IgD-negative memory B cell (primary cell): ENCODE data around the gene RNF207. TPM values are rescaled to one million over a fixed set of nuclear protein-coding genes. Genes with fewer than 3 reads are reported as not detected.
"Not testable (repeated sequence)": the region's sequence is repeated elsewhere in the genome, so short reads cannot be mapped to it uniquely, and the experiment has no call there.

Source experiments
- H3K27ac Mint-ChIP-seq, 3 donors: one replicate each; pipeline ENCODE4 v1.8.0; 2020 to 2022; ENCODE audit warnings: mild to moderate bottlenecking in 3 of 3, mixed read lengths in 3 of 3, moderate library complexity in 1 of 3
- H3K27me3 Mint-ChIP-seq: one replicate; pipeline ENCODE4 v1.8.0; 2021; ENCODE audit warnings: mixed read lengths
- H3K36me3 Mint-ChIP-seq: one replicate; pipeline ENCODE4 v1.8.0; 2020; ENCODE audit warnings: mild to moderate bottlenecking, mixed read lengths
- H3K4me1 Mint-ChIP-seq, 3 donors: one replicate each; pipeline ENCODE4 v1.8.0; 2020 to 2022; ENCODE audit warnings: mixed read lengths in 3 of 3, mild to moderate bottlenecking in 1 of 3
- H3K4me3 Mint-ChIP-seq, 4 donors: one replicate each; pipeline ENCODE4 v1.8.0; 2020 to 2022; ENCODE audit warnings: mild to moderate bottlenecking in 4 of 4, mixed read lengths in 4 of 4, moderate library complexity in 3 of 4
- H3K9me3 Mint-ChIP-seq, 3 donors: one replicate each; pipeline ENCODE4 v1.8.0; 2020 to 2021; ENCODE audit warnings: mixed read lengths in 3 of 3, mild to moderate bottlenecking in 1 of 3
- polyA plus RNA-seq: library from polyadenylated mRNA; unstranded; fragments of 300-500 nt; fragmentation: Illumina TruSeq; gene quantifications from one replicate; pipeline ENCODE4 v1.2.3, GENCODE V29; 2021

Gene RNF207
- polyA plus RNA-seq, 1 donor from 2014 or later, result 0.23 TPM

GRCh38 chr1:6207075-6207885, 1.4 kb downstream of the RNF207 start:
- Mint-ChIP-seq H3K27me3 (peaks cover 30% of the 10 kb centered on the region), H3K36me3 (peaks cover 1% of the 10 kb centered on the region), H3K9me3 (no peaks in the 10 kb centered on the region), H3K4me1 (peaks cover 4 to 11% (median 5%) of the 10 kb centered on the region in 3 donors), H3K4me3 (peak overlapping the region; percentile 54 to 80 (median 68)), H3K27ac (no peak overlapping the region)

GRCh38 chr1:6207921-6208320, 2.0 kb downstream of the RNF207 start:
- no peak overlapping the region for H3K27ac Mint-ChIP-seq
- peaks cover 35% of the 10 kb centered on the region for H3K27me3 Mint-ChIP-seq
- H3K4me1 Mint-ChIP-seq, result peaks cover 9 to 18% (median 11%) of the 10 kb centered on the region in 3 donors
- no peaks in the 10 kb centered on the region for H3K9me3 Mint-ChIP-seq
- H3K36me3 Mint-ChIP-seq, result peaks cover 1% of the 10 kb centered on the region
- H3K4me3 Mint-ChIP-seq, result peak overlapping the region in 2 of 4 donors; percentile 53 to 90

GRCh38 chr1:6208723-6209660, 3.1 kb downstream of the RNF207 start:
- Mint-ChIP-seq H3K4me3 (peak overlapping the region; percentile 48 to 90 (median 72)), H3K36me3 (peaks cover 1% of the 10 kb centered on the region), H3K27me3 (peaks cover 37% of the 10 kb centered on the region), H3K27ac (no peak overlapping the region), H3K9me3 (no peaks in the 10 kb centered on the region), H3K4me1 (peaks cover 9 to 20% (median 11%) of the 10 kb centered on the region in 3 donors)

GRCh38 chr1:6209661-6210580, 4.0 kb downstream of the RNF207 start:
- Mint-ChIP-seq H3K4me3 (peak overlapping the region; percentile 48 to 86 (median 72)), H3K4me1 (peaks cover 9 to 18% (median 11%) of the 10 kb centered on the region in 3 donors), H3K9me3 (no peaks in the 10 kb centered on the region), H3K27ac (no peak overlapping the region), H3K27me3 (peaks cover 33% of the 10 kb centered on the region), H3K36me3 (peaks cover 1% of the 10 kb centered on the region)

- Mint-ChIP-seq H3K4me1 (peaks cover 9 to 18% (median 11%) of the 10 kb centered on the region in 3 donors), H3K36me3 (peaks cover 1% of the 10 kb centered on the region), H3K9me3 (no peaks in the 10 kb centered on the region), H3K4me3 (no peak overlapping the region), H3K27ac (no peak overlapping the region), H3K27me3 (peaks cover 37% of the 10 kb centered on the region)
These were observed 4.9 kb downstream of the RNF207 start for GRCh38 chr1:6210591-6211355.

- Mint-ChIP-seq H3K9me3 (no peaks in the 10 kb centered on the region), H3K27me3 (peaks cover 39% of the 10 kb centered on the region)
These were observed 5.8 kb downstream of the RNF207 start for GRCh38 chr1:6211731-6212130.

GRCh38 chr1:6212193-6212959, 6.5 kb downstream of the RNF207 start:
- Mint-ChIP-seq H3K36me3 (no peaks in the 10 kb centered on the region), H3K9me3 (no peaks in the 10 kb centered on the region), H3K27me3 (peaks cover 35% of the 10 kb centered on the region), H3K4me3 (peak overlapping the region in 1 of 4 donors; percentile 50), H3K4me1 (peaks cover 9 to 15% (median 11%) of the 10 kb centered on the region in 3 donors), H3K27ac (no peak overlapping the region)

More at GRCh38 chr1:6211731-6212130, 5.8 kb downstream of the RNF207 start:
- Mint-ChIP-seq H3K27ac (no peak overlapping the region), H3K4me1 (peaks cover 9 to 17% (median 11%) of the 10 kb centered on the region in 3 donors), H3K36me3 (peaks cover 1% of the 10 kb centered on the region), H3K4me3 (peak overlapping the region in 1 of 4 donors; percentile 50)

- H3K9me3 Mint-ChIP-seq, result peaks cover 0 to 1% (median 0%) of the 10 kb centered on the region in 3 donors
- H3K4me1 Mint-ChIP-seq, result no peaks in the 10 kb centered on the region
- H3K36me3 Mint-ChIP-seq, result peaks cover 4% of the 10 kb centered on the region
- no peak overlapping the region for H3K27ac Mint-ChIP-seq
- peaks cover 14% of the 10 kb centered on the region for H3K27me3 Mint-ChIP-seq
- no peak overlapping the region for H3K4me3 Mint-ChIP-seq
These were observed 12.7 kb downstream of the RNF207 start for GRCh38 chr1:6218375-6219164.

- not testable (repeated sequence) for H3K4me1 Mint-ChIP-seq, H3K9me3 Mint-ChIP-seq, H3K27ac Mint-ChIP-seq, H3K36me3 Mint-ChIP-seq, H3K4me3 Mint-ChIP-seq
- H3K27me3 Mint-ChIP-seq, result peaks cover 14% of the 10 kb centered on the region
These were observed 13.7 kb downstream of the RNF207 start for GRCh38 chr1:6219641-6220040.

- H3K4me3 Mint-ChIP-seq, result no peak overlapping the region
- H3K27me3 Mint-ChIP-seq, result peaks cover 9% of the 10 kb centered on the region
- no peaks in the 10 kb centered on the region for H3K4me1 Mint-ChIP-seq
- peaks cover 0 to 1% (median 0%) of the 10 kb centered on the region in 3 donors for H3K9me3 Mint-ChIP-seq
- H3K27ac Mint-ChIP-seq, result no peak overlapping the region
- peaks cover 10% of the 10 kb centered on the region for H3K36me3 Mint-ChIP-seq
These were observed 14.3 kb downstream of the RNF207 start for GRCh38 chr1:6220236-6220635.

- no peaks in the 10 kb centered on the region for H3K4me1 Mint-ChIP-seq
- peaks cover 2% of the 10 kb centered on the region for H3K27me3 Mint-ChIP-seq
- no peak overlapping the region for H3K27ac Mint-ChIP-seq
- H3K36me3 Mint-ChIP-seq, result peaks cover 12% of the 10 kb centered on the region
- peaks cover 0 to 1% (median 0%) of the 10 kb centered on the region in 3 donors for H3K9me3 Mint-ChIP-seq
- H3K4me3 Mint-ChIP-seq, result no peak overlapping the region
These were observed 15.4 kb downstream of the RNF207 start for GRCh38 chr1:6221210-6221784.

GRCh38 chr1:6222636-6223035, 16.7 kb downstream of the RNF207 start:
- H3K4me3 Mint-ChIP-seq, result no peak overlapping the region
- peaks cover 0 to 1% (median 0%) of the 10 kb centered on the region in 3 donors for H3K9me3 Mint-ChIP-seq
- no peak overlapping the region for H3K27ac Mint-ChIP-seq
- H3K27me3 Mint-ChIP-seq, result peaks cover 2% of the 10 kb centered on the region
- H3K4me1 Mint-ChIP-seq, result peaks cover 0 to 2% (median 0%) of the 10 kb centered on the region in 3 donors
- peaks cover 15% of the 10 kb centered on the region for H3K36me3 Mint-ChIP-seq
